Measurements from ENCODE around the gene HECTD4.

GRCh38 chr12:112419297-112420133 is 37.3 kb upstream of the HECTD4 start:
- no peak for TF ChIP-seq SMC3 (IDR thresholded peaks at IDR 0.05; ENCODE audit: low read depth, low read length)
- TF ChIP-seq, protein P1, sequence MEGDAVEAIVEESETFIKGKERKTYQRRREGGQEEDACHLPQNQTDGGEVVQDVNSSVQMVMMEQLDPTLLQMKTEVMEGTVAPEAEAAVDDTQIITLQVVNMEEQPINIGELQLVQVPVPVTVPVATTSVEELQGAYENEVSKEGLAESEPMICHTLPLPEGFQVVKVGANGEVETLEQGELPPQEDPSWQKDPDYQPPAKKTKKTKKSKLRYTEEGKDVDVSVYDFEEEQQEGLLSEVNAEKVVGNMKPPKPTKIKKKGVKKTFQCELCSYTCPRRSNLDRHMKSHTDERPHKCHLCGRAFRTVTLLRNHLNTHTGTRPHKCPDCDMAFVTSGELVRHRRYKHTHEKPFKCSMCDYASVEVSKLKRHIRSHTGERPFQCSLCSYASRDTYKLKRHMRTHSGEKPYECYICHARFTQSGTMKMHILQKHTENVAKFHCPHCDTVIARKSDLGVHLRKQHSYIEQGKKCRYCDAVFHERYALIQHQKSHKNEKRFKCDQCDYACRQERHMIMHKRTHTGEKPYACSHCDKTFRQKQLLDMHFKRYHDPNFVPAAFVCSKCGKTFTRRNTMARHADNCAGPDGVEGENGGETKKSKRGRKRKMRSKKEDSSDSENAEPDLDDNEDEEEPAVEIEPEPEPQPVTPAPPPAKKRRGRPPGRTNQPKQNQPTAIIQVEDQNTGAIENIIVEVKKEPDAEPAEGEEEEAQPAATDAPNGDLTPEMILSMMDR (conservative IDR thresholded peaks at IDR 0.05; ENCODE audit: low read depth, low read length) = no peak
- no peak for TF ChIP-seq NFE2L2 (IDR thresholded peaks at IDR 0.05; ENCODE audit: low read depth, low read length)
- no peak for TF ChIP-seq RAD21 (IDR thresholded peaks at IDR 0.05; ENCODE audit: low read length)
- TF ChIP-seq, protein P2, sequence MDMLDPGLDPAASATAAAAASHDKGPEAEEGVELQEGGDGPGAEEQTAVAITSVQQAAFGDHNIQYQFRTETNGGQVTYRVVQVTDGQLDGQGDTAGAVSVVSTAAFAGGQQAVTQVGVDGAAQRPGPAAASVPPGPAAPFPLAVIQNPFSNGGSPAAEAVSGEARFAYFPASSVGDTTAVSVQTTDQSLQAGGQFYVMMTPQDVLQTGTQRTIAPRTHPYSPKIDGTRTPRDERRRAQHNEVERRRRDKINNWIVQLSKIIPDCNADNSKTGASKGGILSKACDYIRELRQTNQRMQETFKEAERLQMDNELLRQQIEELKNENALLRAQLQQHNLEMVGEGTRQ (IDR thresholded peaks at IDR 0.05; ENCODE audit: low read depth, low read length) = peak; percentile 52; the same call in 1 of the 2 replicates
- peak; percentile 19; the same call in 1 of the 2 replicates for TF ChIP-seq FOS (IDR thresholded peaks at IDR 0.05; ENCODE audit: low read depth, low read length)
- TF ChIP-seq MAZ (IDR thresholded peaks at IDR 0.05; ENCODE audit: borderline replicate concordance, low read depth, low read length) = peak; percentile 60; the same call in 1 of the 2 replicates
- 0 out of 2 replicates have a peak, but pooled peaks have one; percentile 19 for TF ChIP-seq POLR2A (IDR thresholded peaks at IDR 0.05; ENCODE audit: low read depth, low read length)
- TF ChIP-seq, protein P3, sequence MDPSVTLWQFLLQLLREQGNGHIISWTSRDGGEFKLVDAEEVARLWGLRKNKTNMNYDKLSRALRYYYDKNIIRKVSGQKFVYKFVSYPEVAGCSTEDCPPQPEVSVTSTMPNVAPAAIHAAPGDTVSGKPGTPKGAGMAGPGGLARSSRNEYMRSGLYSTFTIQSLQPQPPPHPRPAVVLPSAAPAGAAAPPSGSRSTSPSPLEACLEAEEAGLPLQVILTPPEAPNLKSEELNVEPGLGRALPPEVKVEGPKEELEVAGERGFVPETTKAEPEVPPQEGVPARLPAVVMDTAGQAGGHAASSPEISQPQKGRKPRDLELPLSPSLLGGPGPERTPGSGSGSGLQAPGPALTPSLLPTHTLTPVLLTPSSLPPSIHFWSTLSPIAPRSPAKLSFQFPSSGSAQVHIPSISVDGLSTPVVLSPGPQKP (IDR thresholded peaks at IDR 0.05; ENCODE audit: borderline replicate concordance, low read depth, low read length) = no peak
- TF ChIP-seq CHD1 (IDR thresholded peaks at IDR 0.05; ENCODE audit: low read depth, low read length) = 0 out of 2 replicates have a peak, but pooled peaks have one; percentile 28
- TF ChIP-seq BHLHE40 (IDR thresholded peaks at IDR 0.05; ENCODE audit: low read depth, low read length) = peak; percentile 87

All from IMR-90 (cell line).